GM19455 (cell line): ENCODE measurements around the gene GLCE.
"Not testable (repeated sequence)": the region's sequence is repeated elsewhere in the genome, so short reads cannot be mapped to it uniquely, and the experiment has no call there.

Source experiments
- ATAC-seq: cut with Tn5 transposase; IDR thresholded peaks from one replicate; pipeline ENCODE4 v1.9.1; 2021; ENCODE audit not compliant: unreplicated experiment

Gene GLCE

DNA sequence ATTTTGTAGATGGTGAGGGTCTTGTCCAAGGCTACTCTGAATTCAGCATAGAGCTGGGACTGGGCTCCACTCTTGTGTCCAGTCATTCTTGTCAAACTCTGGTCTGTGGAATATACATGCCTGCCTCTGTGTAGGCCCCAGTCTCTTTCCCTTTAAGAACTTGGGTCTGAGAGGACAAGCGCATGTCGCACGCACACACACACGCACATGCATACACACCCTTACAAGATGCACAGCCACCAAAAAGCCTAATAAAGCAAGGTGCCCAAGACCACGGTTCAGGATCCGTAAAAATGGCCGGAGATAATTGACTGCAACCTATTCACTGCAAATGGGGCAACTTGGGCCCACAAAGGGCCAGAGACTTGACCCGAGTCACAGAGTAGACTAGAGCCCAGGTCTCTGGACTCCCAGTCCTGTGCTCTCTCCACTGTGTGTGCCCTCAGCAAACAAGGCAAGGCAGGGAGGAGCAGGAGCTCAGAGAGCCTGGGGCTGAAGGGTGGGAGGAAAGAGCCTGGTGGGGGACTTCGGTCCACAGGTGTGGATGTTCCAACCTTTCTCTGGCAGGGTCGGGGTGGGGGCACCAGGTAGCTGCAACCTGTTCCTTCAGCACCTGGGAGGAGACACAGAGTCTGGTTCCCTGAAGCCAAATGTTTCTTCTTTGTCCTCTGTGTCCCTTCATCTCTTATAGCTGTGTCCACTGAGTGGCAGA lies 137.4 kb downstream of the GLCE start:
- ATAC-seq: no peak

DNA sequence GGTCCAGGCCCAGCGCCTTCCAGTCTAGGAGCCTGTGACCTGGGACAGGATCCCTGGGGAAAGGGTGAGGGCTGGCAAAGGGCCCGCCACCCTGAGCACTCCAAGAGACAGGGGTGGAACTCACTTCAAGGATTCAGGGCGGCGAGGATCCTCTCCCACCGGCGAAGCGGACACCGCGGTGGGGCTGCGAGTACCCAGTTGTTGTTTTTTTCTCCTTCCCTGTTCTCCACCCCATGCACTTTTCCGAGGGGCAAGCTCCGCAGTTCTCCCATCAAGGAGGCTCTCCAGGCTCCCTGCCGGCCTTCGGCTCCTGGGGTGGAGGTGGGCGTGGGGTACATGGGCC lies 137.9 kb downstream of the GLCE start:
- ATAC-seq: no peak

DNA sequence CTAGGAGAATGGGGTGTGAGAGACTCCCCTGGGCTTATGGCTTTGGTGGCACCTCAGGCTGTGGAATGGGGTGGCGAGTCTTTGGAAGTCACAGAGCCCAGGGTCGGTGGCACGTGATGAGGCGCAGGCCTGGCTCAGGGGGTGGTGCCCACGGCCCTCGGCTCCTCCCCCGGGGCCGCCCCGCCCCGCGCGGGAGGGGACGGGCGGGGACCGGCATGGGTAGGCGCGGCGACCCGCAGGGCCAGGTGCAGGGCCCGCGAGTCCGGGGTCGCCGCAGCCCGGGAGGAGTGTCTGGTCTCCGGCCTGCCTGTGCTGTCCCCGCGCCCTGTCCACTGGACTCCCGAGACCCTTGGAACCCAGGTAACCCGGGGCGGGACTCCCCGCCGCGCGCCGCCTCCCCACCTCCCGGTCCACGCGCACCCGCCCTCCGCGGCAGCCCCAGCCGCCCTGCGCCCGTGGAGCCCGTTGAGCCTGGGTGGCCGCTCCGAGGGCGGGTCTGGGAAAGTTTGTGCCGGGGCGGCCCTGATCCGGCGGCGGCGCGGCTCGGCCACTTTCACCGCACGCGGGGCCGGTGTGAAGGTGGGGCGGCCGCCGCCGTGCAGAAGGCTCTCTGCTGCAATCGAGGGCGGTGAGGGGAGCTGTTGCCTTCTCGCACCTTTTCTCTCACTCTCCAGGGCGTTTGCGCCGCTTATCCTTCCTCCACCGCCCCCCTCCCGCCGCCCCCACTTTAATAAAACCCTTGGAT lies 138.4 kb downstream of the GLCE start, which contains the start of gene PAQR5:
Gene PAQR5, plus strand, starts transcription at position 216 of the 745 bp plus-strand sequence. CDS start 61,169 bp downstream, outside the sequence.
- no peak for ATAC-seq

DNA sequence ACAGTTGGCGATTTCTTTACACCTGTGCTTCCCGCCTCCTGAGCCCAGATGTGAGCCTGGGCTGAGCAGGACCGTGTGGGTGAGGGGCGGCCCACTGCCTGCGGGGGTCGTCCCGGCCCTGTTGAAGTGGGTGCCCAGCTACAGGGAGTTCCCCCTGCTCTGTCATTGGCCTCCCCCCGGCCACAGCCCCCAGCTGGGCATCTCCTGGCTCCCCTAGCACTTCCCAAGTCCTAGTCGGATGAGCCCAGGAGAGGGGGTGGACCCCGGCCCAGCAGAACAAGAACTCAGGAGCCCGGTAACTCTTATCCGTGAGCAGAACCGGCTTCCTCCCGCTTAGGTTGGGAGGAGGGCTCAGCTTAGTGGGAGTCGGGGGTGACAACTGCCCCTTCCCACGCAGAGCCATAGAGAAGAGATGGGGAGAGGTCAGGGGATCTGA lies 139.0 kb downstream of the GLCE start:
- no peak for ATAC-seq

DNA sequence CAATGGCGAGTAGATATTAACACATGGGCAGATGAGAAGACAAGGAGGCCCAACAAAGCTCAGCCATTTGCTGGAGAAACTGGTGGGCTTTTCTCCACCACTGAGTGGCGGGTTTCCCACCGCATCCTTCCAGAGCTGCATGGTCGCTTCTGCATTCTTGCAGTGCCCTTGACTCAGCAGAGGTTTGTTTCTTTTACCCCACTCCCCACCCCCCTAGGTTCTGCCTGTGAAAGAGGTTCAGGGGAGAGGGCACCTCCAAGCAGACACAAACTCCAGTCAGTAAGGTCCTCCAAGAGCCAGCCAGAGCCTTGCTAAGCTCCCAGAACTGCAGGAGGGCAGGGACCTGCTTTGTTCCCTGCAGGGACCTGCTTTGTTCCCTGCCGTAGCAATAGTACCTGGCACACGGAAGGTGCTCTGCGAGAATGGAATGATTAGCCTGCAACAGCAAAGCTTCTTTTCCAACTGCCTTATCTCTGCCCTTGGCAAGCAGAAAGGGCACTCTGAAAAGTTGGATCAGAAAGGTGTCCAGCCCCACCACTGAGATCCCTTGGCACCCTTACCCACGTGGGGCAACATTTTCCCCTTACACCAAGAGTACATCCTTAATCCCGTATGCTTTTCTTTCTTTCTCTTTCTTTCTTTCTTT lies 139.6 kb downstream of the GLCE start:
- ATAC-seq: no peak

DNA sequence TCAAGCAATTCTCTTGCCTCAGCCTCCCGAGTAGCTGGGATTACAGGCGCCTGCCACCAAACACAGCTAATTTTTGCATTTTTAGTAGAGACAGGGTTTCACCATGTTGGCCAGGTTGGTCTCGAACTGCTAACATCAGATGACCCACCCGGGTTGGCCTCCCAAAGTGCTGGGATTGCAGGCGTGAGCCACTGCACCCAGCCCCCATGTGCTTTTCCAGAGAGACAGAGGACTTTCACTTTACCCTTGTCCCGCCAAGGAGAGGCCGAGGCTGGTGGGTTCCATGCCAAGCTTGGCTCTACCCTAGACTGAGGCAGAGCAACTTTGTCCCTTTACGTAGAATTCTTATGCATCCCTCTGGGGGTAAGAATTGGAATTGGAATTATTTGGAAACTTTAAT lies 140.7 kb downstream of the GLCE start:
- not testable (repeated sequence) for ATAC-seq

DNA sequence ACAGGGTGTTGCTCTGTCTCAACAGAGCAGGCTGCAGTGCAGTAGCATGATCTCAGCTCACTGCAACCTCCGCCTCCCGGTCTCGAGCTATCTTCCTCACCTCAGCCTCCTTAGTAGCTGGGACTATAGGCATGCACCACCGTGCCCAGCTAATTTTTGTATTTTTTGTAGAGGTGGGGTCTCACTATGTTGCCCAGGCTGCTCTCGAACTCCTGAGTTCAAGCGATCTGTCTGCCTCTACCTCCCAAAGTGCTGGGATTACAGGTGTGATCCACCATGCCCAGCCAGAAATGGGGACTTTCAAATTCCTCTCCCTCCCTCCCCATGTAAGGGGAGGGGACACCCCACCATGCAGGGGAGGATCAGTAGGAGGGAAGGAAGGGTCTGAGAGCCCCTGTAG lies 141.7 kb downstream of the GLCE start:
- not testable (repeated sequence) for ATAC-seq

DNA sequence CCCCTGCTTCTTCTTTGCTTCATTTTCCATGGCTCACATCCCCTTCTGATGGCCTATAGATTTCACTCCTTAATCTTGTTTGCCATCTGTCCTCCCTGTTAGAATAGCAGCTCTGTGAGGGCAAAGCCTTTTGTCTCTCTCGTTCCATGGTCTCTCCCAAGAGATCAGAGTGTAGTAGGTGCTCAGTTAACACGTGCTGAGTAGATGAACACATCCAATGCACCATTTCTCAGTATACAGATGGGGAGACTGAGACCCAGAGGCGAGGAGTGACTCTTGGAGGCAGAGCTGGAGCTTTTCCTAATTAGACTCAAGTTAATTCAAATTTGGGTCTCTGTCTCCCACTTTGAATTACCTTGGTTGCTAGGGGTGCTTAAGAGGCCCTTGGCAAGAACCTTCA lies 142.5 kb downstream of the GLCE start:
- ATAC-seq: no peak

DNA sequence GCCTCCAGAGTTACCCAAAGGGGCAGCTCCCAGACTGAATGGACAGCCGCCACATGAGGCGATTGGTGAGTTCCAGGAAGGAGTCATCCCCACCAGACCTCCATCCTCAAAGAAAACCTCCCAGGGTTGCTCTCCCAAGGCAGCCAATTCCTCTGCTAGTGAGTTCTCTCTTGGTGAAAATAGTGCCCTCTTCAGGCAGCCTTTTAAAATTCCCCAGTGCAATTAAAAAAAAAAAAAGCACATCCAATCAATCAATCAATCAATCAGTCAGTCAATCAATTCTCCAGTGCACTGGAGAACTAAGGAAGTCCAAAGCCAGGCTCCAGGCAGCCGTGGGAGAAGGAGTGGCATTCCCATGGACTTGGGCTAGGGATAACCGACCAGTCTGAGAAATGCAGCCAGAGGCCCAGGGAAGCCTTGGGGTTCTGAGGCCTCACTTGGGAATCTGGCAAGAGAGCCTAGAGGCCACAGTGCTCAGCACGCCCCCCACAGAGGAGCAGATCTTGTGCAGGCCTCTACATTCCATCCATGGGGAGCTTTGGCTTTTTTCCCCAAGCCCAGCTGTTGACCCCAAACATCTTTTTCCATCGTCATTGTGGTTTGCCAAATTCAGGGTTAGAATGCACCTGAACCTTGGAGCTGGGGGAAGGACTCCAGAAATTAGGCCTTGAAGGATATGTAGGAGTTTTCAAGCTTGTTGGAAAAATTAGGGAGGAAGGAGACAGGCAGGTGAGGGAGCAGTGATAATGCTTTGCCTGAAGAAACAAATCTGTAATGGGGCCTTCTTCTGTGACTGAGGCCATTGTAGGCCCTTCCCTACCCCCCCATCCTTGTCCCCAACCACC lies 143.1 kb downstream of the GLCE start:
- no peak for ATAC-seq

DNA sequence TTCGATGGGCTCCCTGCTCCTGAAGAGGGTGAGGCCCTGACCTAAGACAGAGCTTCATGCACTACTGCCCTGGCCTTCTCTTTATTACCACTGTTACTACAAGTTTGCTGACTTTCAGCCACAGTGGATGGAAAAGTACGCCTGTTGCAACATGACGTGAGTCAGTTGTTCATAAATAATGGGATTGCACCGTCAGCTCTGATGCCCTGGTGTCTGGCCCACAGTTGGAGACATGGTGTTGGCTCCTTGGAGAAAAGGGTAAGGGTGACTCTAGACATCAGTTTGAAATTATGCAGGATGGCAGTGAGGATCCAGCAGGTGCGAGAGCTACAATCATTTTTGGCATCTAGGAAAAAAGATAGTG lies 143.7 kb downstream of the GLCE start:
- ATAC-seq: no peak

DNA sequence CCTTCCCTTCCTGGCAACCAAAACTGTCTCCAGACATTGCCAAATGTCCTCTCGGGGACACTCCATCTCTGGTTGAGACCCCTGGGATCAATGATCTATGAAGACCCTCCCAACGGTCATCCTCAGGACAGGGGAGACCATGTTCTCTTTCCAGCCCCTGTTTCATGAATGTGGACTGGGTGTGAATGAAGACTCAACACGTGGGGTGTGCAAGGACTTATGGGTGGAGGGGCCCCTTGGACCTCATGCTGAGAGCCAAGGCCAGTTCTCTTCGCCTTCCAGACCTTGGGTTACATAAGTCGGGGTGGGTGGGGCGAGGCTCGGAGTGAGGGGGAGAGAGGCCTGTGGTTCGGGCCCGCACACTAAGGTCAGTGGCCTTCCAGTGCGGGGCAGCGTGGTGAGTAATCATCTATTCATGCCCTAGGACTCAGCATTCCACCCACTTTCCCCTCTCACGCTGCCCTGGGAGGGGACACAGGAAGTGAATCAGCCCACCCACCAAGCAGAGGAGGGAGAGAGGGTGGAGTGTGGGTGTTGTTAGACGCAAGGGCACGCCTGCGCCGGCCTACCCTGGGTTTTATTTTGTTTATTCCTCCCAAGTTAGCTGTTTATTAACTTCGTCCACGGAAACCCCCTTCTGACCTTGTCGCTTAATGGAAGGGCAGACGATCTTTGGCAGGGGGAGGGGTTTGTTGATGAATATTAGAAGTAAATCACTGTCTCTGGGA lies 144.9 kb downstream of the GLCE start:
- no peak for ATAC-seq

DNA sequence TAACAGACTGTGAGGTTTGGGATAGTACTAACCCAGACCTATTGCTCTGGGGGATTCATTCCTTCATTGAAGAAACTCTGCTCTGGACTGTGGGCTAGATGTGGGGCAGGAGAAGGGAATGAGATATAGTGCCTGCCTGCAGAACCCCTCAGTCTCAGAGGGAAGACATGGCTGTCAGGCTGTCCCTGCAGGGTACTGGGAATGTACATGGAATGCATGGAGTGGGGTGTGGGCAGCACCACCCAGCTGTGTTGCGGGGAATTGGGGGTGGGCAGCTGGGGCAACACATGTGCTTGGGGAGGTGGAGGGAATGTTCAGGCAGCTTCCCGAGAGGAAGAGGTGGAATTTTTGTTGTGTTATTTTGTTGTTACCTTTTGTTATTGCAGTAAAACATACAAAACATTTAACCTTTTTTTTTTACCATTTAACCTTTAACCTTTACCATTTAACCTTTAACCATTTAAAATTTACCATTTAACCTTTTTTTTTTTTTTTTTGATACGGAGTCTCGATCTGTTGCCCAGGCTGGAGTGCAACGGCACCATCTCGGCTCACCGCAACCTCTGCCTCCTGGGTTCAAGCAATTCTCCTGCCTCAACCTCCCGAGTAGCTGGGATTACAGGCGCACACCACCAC lies 145.6 kb downstream of the GLCE start:
- ATAC-seq: no peak

DNA sequence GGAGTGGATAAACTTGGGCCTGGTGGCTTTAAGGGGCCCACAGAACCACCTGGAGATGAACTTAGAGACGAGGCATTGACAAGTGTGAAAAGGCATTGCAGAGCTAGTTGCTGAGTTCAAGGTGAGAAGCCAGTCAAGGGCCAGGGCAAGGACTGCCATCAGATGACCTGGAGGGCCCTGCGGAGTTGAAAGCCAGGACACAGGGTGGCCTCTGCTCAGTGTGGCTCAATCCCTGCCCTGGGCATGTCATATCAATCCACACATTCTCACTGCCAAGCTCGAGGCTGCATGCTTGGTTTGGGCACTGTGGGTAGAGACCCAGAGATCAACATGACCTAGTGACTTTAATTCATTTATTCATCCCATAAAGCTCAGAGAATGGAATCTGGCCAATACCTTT lies 147.5 kb downstream of the GLCE start:
- no peak for ATAC-seq

DNA sequence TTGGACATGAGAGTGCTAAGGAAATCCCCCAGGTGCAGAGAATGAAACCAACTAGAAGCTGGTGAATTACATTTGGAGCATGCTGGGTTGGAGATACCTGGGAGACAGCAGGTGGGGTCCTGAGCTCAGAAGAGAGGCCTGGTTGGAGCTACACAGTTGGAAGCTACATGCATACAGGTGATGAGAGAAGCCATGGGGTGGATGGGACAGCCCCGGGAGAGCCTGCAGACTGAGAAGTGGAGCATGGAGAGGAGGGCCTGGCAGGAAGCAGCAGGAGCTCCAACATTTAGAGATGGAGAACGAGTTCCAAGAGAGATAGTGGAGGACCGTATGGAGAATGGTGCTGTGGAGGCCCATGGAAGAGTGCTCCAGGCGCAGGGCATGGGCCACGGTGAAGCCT lies 148.5 kb downstream of the GLCE start:
- ATAC-seq: no peak

DNA sequence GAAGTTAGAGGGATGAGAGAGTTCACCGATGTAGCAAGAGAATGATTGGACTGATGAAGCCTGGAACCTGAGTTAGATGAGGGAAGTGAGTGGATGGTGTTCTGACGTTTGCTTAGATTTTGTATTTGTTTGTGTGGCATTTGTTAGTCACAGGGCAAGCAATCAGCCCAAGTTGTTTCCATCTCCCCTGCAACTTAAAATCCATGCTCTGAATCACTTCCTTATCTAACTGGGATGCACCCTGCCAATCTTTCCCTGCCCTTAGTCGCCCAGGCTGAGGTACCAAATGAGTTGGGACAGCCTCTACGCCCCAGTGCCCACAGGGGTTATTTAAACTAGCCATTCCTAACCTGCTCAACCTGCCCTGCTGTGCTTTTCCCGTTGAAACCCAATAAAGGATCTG lies 150.9 kb downstream of the GLCE start:
- ATAC-seq: no peak

DNA sequence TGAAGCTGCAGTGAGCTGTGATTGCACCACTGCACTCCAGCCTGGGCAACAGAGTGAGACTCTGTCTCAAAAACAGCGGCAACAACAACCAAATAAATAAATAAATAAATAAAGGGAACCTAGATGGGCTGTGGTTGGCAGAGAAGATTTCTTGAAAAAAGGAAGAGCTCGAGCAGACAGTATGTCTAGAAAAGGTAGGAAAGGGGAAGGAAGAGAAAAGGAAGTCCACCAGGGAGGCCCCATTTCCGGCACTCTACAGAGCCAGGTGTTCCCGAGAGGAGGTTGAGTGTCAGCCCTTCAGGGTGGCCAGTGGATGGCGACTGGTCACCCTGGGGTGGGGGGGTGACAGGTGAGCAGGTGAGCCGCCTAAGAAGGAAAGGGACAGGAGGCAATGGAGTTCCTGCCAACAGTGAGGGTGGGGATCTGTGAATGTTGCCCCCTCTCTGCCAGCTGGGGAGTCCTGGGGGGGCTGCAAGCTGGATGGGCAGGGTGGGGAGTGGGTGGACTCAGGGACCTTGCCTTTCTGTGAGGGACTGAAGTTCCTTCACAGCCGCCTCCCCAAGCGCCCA lies 153.1 kb downstream of the GLCE start:
- no peak for ATAC-seq

DNA sequence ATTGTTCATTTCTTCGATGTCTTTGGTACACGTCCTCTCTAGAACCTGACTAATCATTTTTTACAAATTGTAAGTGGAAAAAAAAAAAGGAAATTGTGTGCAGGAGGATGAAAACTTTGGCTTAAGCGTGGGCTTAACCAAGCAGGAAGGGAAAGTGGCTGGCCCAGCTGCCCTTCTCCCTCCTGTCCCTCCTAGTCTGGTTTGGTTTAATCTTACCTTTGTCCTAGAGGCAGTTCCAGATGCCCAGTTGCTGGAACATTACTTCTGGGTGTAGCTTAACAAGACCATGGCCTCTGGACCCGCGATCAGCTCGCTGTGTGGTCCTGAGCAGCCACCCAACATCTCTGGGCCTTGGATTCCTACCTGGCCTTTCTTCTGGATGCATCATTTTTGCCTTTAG lies 153.7 kb downstream of the GLCE start:
- ATAC-seq: no peak

DNA sequence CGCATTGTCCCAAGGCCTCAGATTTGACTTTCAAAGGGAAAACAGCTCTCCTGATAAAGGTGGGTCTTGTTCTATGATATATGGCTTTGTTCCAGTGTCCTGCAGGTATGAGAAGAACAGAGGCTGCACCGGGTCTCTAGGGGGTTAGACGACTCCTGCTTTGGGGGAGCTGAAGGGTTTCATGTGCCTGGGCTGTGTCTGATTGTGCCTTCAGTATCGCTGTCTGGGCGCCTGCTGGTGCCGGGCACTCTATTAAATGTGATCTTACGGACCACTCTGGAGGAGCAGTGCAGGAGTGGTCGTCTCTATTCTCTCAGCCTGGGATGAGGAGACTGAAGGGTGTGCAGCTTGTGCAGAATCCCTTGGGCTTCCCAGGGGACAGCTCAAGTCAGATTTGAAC lies 154.3 kb downstream of the GLCE start:
- ATAC-seq: no peak

DNA sequence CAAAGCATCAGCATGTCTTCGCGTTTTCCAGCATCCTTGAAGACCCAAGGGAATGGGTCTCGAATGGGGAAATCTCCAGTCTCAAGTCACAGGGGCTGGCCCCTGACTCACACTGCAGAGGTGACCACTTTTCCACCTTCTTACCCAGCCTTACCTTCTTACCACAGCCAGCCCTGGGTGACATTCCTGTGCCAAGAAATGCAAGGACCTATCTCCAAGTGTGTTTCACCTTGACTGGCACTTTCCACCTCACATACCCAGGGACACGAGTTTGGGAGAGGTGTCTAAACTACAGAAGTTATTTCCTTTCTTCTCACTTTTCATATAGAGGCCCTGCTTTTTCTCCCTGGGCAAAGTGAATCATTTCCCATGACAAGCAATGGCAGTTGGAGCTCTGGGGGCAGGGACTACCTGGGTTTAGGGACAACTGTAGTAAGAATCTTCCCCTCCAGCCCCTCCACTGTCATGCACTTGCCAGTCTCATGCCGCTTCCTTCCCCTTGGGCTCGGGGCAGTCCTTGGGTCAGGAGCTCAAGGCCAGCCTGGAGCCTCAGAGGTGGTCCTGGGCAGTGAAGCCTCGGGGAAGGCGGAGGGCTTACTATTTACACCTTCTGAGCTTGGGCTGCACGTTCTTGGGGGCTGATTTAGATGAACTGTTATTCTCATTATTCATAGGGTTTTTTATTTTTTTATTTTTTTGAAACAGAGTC lies 155.1 kb downstream of the GLCE start:
- no peak for ATAC-seq
